HepG2 (cell line): ENCODE measurements around the gene SFT2D1. TPM values are rescaled to one million over a fixed set of nuclear protein-coding genes. Genes with fewer than 3 reads are reported as not detected.

ENCODE experiments used
- ARID4A ChIP-seq: sonication (generic); formaldehyde crosslinking; IDR thresholded peaks from 2 replicates; pipeline ENCODE4 v1.5.0; 2020; ENCODE audit warnings: mild to moderate bottlenecking, missing genetic modification reagents, borderline replicate concordance
- CBFB ChIP-seq: sonication (generic); formaldehyde crosslinking; IDR thresholded peaks from 2 replicates; pipeline ENCODE4 v1.4.0; 2020; ENCODE audit warnings: missing genetic modification reagents
- CCDC6 ChIP-seq: sonication (generic); formaldehyde crosslinking; IDR thresholded peaks from 2 replicates; pipeline ENCODE4 v1.8.1; 2022; ENCODE audit warnings: mild to moderate bottlenecking, missing genetic modification reagents, moderate library complexity
- CREB3 ChIP-seq: sonication (generic); formaldehyde crosslinking; IDR thresholded peaks from 2 replicates; pipeline ENCODE4 v1.5.0; 2020; ENCODE audit warnings: missing genetic modification reagents
- ELF3 ChIP-seq: IDR thresholded peaks from 2 replicates; pipeline ENCODE4 v1.6.1; 2016; ENCODE audit warnings: missing genetic modification reagents, missing compliant biosample characterization
- ERF ChIP-seq: IDR thresholded peaks from 2 replicates; pipeline ENCODE4 v1.6.1; 2018; ENCODE audit warnings: missing biosample characterization, missing genetic modification reagents
- NR2F1 ChIP-seq, 2 experiments: fragments of 450-650 bp in 1 of 2; formaldehyde crosslinking in 1 of 2; IDR thresholded peaks; 2 replicates each; pipeline versions ENCODE4 v1.5.0 to v1.6.1; 2016 to 2020; ENCODE audit warnings: mild to moderate bottlenecking in 1 of 2, missing compliant biosample characterization in 1 of 2, missing genetic modification reagents in 1 of 2, moderate library complexity in 1 of 2
- PAXIP1 ChIP-seq: sonication (generic); formaldehyde crosslinking; conservative IDR thresholded peaks from 2 replicates; pipeline ENCODE4 v1.4.0; 2020; ENCODE audit warnings: mild to moderate bottlenecking, missing genetic modification reagents, moderate library complexity
- REPIN1 ChIP-seq: sonication (generic); formaldehyde crosslinking; IDR thresholded peaks from 2 replicates; pipeline ENCODE4 v1.8.0; 2022; ENCODE audit warnings: missing genetic modification reagents, low read depth, mild to moderate bottlenecking, borderline replicate concordance
- STAT6 ChIP-seq: sonication (generic); formaldehyde crosslinking; IDR thresholded peaks from 2 replicates; pipeline ENCODE4 v1.4.0; 2020; ENCODE audit warnings: missing genetic modification reagents, mild to moderate bottlenecking, borderline replicate concordance
- ZBTB33 ChIP-seq: sonication (generic); formaldehyde crosslinking; IDR thresholded peaks from 2 replicates; pipeline ENCODE4 v1.4.0; 2020; ENCODE audit warnings: missing genetic modification reagents
- ZFYVE20 ChIP-seq: sonication (generic); formaldehyde crosslinking; IDR thresholded peaks from 2 replicates; pipeline ENCODE4 v1.8.0; 2023; ENCODE audit warnings: low read depth, mild to moderate bottlenecking, moderate library complexity, missing genetic modification reagents, borderline replicate concordance
- ZNF138 ChIP-seq: sonication (generic); formaldehyde crosslinking; IDR thresholded peaks from 2 replicates; pipeline ENCODE4 v1.5.0; 2020; ENCODE audit warnings: mild to moderate bottlenecking, low read depth, missing genetic modification reagents
- ZNF496 ChIP-seq: sonication (generic); formaldehyde crosslinking; IDR thresholded peaks from 2 replicates; pipeline ENCODE4 v1.8.1; 2023; ENCODE audit warnings: mild to moderate bottlenecking, moderate library complexity, missing genetic modification reagents; ENCODE audit not compliant: insufficient replicate concordance
- ZNF572 ChIP-seq: sonication (generic); formaldehyde crosslinking; IDR thresholded peaks from 2 replicates; pipeline ENCODE4 v1.5.1; 2020; ENCODE audit warnings: mild to moderate bottlenecking, missing genetic modification reagents
- polyA plus RNA-seq, 8 experiments: library from polyadenylated mRNA; depleted of rRNA in 3 of 8; stranded (reverse) in 7 of 8; unstranded in 1 of 8; fragments of >200 nt; fragmentation: Illumina TruSeq in 4 of 8; extraction: Trizol in 4 of 8; gene quantifications; 2 replicates each; pipeline versions ENCODE4 v1.2.1 to v1.2.3, GENCODE V29; 2011 to 2016; ENCODE audit warnings: low read depth in 4 of 8, missing spikeins in 1 of 8, mixed read lengths in 1 of 8; ENCODE audit not compliant: insufficient read depth in 1 of 8
- total RNA-seq, 5 experiments: library from RNA; depleted of rRNA; stranded (reverse); fragments of >200 nt; fragmentation: Illumina TruSeq; extraction: Trizol; gene quantifications; 2 replicates each; pipeline ENCODE4 v1.2.3, GENCODE V29; 2016; ENCODE audit warnings: low read depth in 1 of 5

The SFT2D1 gene
- total and polyA plus RNA-seq, 2 of the 13 experiments (the other 11 are each of a cell fraction or from before 2014, with no cell fraction given), result 115 to 147 TPM

- TF ChIP-seq ARID4A, result peak; percentile 84; the same call in 1 of the 2 replicates
- no peak for TF ChIP-seq ZFYVE20 (CRISPR knock-in tag)
- no peak for TF ChIP-seq ZNF496
- TF ChIP-seq CREB3, result no peak
- no peak; the same call in 1 of the 2 replicates for TF ChIP-seq CCDC6 (CRISPR knock-in tag)
- TF ChIP-seq CBFB, result peak; percentile 64; the same call in 1 of the 2 replicates
- TF ChIP-seq ZNF572 (CRISPR knock-in tag), result 0 out of 2 replicates have a peak, but pooled peaks have one; percentile 23
- TF ChIP-seq NR2F1 (CRISPR knock-in tag; IDR thresholded peaks at IDR 0.05), result peak in 1 of 2 experiments; percentile 28; a peak in 1 of 4 replicates
- no peak for TF ChIP-seq PAXIP1 (CRISPR knock-in tag)
- peak; percentile 58; the same call in 1 of the 2 replicates for TF ChIP-seq REPIN1 (CRISPR knock-in tag)
- no peak for TF ChIP-seq ZNF138 (CRISPR knock-in tag)
- peak; percentile 75 for TF ChIP-seq ZBTB33 (CRISPR knock-in tag)
- TF ChIP-seq ERF, result peak; percentile 79; the same call in 1 of the 2 replicates
- 0 out of 2 replicates have a peak, but pooled peaks have one; percentile 55 for TF ChIP-seq STAT6
- 0 out of 2 replicates have a peak, but pooled peaks have one; percentile 59 for TF ChIP-seq ELF3 (CRISPR knock-in tag)
Observed at GRCh38 chr6:166330612-166331011, 11.7 kb downstream of the SFT2D1 start (continued).
